ENCODE measurements around the gene WSCD2.

- TF ChIP-seq, protein P1, sequence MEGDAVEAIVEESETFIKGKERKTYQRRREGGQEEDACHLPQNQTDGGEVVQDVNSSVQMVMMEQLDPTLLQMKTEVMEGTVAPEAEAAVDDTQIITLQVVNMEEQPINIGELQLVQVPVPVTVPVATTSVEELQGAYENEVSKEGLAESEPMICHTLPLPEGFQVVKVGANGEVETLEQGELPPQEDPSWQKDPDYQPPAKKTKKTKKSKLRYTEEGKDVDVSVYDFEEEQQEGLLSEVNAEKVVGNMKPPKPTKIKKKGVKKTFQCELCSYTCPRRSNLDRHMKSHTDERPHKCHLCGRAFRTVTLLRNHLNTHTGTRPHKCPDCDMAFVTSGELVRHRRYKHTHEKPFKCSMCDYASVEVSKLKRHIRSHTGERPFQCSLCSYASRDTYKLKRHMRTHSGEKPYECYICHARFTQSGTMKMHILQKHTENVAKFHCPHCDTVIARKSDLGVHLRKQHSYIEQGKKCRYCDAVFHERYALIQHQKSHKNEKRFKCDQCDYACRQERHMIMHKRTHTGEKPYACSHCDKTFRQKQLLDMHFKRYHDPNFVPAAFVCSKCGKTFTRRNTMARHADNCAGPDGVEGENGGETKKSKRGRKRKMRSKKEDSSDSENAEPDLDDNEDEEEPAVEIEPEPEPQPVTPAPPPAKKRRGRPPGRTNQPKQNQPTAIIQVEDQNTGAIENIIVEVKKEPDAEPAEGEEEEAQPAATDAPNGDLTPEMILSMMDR (IDR thresholded peaks at IDR 0.05): no peak
- TF ChIP-seq POLR2A (IDR thresholded peaks at IDR 0.05): no peak
Measured at GRCh38 chr12:108122644-108123043, 6.4 kb upstream of the WSCD2 start.
